DMS153 treated with DMSO at 0.1 percent for 48 hours (cell line): ENCODE data around the gene RASAL1.

Experiments used
- DNase-seq: peaks from one replicate; lab custom pipeline; 2025; ENCODE audit not compliant: unreplicated experiment; lab: John Stamatoyannopoulos, UW

RASAL1 gene

DNA sequence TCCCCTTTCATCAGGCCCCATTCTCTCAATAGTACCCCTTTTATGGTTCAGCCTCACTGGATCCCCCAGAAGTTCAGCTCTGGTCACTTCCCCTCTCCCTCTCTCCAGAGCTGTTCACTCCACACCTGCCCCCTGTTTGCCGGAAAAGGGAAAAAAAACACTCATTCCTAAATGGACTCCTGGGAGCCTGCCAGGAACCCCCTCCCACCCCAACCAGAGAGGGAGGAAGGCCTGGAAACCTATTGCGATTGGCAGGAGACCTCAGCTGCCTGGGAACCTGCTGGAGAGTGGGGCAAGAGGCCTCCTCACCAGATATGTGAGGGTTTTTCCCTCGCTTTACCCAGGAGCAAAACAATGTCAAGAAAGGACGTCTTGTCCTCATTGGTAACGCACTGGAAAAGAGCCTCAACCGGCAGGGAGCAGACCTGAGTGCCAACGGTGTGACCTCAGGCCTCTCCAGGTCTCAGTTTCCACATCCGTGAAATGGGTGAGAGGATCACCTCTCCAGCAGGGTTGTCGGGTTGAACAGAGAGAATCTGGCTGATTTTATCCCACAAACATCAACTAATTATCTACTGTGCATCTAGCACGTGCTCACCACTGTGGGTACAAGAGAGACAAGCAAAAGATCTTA, 74.4 kb downstream of the RASAL1 start:
- no peak for DNase-seq

DNA sequence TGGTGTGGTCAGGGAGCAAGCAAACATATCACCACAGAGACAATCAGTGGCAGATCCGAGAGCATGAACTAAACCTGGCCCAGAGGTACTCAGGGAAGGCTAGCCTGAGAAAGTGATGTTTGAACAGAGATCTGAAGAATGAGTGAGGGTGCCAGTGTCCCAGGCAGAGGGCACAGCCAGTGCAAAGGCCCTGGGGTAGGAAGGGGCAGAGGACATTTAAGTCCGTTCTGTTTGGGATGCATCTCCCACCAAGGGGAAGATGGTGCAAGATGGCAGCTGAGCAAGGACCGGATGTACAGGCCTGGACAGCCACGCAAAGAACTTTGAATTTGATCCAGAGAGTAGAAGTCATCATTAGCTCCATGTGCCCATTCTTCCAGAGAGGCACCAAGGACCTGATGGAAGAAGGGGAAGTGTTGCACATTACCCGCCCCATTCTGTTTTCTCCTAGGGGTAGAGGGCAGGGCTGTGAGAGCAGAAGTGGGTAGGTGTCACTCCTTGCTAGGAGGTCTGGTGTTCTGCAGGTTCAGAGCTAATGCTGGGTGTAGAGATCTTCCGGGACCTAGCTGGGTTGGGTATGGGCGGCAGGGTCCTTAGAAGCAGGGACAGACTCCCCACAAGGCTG, 75.1 kb downstream of the RASAL1 start:
- DNase-seq, result no peak

DNA sequence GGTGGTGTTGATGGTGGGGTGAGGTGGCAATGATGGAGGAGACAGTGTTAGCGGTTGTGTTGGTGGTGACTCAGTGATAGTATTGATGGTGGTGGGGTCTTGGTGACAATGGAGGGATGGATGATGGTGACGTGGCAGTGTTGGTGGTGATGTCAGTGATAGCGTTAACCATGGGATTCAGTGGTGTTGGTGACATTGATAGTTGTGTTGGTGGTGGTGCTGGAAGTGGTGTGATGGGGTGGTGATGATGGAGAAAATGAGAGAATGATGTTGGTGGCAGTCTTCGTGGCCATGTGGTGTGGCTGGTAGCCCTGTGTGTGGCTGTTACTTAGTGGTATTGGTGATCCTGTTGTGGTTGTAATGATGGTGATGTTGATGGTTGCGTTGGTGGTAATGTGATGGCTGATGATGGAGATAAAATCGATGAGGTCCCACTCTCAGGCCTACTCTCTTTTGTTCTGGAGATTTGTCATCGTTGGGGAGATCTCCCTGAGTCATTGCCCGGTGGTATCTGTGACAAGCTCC, 76.4 kb downstream of the RASAL1 start:
- DNase-seq, result no peak

DNA sequence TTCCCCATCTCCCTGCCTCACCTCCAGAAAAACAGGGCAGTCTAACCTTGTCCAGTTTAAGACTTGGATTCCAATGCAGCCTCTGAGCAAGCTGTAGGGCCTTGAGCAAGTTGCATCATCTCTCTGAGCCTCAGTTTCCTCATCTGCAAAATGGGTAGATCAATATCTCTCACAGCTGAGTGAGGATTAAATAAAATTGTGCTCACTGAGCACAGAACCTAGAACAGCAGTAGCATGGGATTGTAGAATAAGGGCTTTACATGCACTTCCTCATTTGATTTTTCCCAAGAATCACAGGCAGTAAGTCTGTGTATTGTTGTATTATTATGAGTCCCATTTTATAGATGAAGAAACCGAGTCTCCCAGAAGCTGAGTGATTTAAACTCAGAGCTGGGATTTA, 77.0 kb downstream of the RASAL1 start:
- DNase-seq, result no peak

DNA sequence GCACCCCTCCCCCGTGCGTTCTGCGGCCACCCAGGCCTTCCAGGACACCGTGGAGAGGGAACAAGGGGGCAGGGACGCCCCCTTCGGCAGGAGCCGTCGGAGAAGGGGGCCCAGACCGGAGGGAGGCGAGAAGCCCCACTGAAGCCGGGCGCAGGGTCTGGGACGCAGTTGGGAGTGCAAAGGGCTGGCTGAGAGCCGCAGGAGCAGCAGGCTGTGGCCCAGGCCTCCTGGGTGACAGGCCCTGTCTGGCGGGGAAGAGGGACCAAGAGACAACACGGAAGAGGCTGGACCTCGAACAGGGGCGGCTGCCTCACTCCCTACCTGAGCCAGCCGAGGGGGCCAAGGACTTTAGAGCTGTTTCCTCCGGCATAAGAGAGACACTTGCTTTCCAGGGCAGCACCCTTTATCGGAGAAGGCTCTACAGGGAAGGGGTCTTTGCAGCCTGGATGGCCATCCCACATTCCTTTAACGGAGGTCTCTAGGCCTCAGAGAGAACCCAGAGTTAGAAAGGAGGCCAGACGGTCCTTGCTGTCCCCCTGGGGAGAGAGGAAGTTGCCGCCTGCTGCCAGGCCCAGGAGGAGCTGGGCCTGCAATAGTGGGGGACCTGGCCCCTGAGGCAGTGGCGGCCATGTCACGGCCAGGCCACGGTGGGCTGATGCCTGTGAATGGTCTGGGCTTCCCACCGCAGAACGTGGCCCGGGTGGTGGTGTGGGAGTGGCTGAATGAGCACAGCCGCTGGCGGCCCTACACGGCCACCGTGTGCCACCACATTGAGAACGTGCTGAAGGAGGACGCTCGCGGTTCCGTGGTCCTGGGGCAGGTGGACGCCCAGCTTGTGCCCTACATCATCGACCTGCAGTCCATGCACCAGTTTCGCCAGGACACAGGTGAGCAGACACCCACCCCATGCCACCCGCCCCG, 77.7 kb downstream of the RASAL1 start:
- no peak for DNase-seq

DNA sequence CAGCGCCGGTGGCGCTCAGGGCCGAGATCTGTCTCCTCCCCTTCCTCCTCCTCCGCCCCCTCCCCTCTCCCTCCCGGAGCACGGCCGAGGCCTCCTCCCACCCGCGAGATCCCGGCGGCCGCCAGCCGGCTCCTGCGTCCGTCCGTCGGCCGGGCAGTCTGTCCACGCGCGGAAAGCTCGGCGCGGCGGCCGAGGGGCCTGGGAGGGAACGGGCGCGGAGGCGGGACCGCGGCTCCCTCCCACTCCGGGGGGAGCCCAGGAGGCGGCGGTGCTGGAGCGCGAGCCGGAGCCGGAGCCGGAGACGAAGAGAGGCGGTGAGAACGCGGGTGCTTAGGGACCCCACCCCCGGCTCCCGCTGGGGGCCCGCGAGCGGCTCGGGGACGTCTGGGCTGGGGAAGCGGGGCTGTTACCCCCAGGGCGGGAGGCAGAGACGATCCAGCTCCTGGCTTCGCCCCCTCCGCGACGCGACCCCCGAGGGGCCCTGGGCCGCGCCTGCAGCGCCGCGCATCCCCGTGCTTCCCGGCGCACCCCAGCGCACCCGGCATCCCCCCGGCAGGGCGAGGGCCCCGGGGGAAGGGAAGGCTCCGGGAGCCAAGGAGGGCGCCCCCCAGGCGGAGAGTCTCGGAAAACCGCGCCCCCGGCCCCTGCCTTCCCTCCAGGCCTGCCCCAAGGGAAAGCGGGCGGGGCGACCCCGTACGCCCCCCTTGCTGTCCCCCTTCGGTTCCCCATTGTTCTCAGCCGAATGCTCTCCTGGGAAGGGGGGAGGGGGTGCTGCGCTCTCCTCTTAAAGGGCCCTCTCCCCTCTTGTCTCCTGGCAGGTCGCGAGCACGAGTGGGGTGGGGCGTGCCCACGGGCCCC, 78.7 kb downstream of the RASAL1 start, which contains the start of gene DTX1:
DTX1 (plus strand) TSS at position 100 of the 858 bp plus-strand sequence. CDS start 1,463 bp downstream, outside the sequence.
- DNase-seq, result no peak

DNA sequence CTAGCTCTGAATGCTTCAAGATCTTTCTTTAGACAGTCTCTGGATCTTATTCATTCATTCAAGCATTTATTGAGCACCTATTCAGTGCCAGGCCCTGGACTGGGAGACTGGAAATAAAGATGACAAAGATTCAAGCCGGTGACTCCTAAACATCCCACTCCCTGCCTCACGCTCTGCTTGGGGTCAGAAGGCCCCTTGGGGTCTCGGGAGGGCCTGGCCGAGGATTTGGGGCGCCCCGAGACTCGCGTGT, 79.3 kb downstream of the RASAL1 start:
- no peak for DNase-seq

DNA sequence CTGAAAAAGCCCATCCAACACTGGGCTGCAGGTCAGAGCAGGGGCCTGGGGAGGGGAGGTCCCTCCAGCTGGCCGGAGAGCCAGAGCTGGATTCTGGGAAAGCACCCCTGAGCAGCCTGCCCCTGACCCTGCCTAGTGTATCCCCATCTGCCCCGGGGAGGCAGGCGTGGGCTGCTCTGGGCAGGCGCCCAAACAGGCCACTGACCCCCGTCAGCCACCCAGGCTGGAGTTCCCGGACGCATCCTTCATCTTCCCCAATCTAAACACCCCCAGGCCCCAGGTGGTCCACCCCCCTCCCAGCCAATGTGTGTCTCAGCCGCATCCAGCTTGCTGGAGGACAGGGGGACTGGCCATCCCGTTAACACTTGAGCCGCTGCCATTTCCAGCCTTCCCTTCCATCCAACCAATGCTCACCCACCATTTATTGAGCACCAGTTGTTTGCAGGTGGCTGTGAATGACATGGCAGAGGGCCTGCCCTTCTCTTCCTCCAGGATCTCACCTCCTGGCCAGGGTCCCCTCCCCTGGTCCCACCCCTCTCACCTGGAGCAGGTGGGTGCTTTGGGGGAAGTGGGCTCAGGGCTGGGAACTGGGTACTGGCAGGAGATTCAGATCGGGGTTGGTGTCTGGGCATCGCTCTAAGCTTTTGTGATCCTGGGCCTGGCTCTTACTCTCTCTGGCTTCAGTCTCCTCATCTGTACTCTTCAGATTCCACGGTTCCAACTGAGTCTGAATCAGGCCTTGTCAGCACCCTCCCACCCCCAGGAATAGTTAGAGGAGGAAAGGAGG, 79.8 kb downstream of the RASAL1 start:
- no peak for DNase-seq

DNA sequence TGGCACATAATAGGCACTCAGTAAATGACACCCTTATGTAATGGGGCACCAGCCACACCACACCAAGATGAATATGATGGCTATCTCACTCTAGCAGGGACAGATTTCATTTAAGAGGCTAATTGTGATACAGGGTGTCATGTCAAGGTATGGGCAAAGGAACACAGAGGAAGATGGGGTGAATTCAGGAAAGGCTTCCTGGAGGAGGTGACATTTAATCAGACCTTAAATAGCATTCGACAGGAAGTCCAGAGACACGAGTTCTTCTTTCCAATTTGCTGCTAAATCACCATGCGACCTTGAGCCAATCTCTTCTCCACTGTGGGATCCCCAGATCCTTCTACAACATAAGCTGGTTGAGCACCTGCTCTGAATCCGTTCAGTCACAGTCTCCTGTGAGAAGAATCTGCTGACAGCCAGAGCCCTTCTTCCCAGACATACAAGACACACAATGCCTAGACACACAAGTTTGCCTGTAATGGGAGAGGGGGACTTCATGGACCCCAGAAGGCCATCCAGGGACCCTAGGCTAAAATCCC, 80.5 kb downstream of the RASAL1 start:
- DNase-seq, result no peak

DNA sequence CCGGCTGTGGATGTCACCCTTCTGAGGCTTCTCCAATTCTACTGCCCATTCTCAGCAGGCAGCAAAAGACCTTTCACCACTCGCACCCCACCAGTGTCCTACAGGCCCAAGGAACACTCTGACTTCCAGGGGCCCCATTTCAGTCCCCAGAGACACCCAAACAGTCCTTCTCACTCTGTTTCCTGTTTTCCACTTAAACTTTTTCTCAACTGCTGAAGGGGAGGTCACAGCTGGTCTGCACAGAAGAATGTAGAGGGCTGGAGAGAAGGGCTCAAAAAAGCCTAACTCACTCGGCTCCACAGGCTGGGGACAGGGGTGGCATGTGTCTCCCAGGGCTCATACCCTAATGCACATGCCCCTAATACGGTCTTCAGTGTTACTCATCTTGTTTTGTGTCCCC, 83.2 kb downstream of the RASAL1 start:
- DNase-seq, result no peak

DNA sequence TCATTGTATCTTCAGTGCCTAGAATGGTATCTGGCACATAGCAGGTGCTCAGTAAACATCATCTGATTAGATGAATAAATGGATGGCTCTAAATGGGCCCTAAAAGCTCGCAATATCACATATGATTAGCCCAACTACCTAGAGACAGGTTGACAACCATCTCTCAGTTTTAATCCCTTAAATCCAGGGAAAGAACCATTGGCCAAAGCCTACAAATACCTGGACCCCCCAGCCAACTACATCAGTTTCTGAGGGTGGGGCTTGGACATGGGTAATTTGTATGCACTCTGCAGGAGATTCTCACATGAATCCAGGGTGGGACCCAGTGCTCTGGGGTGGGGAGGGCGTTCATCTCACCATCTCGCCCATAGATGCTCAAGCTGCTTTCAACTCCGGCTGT, 83.8 kb downstream of the RASAL1 start:
- no peak for DNase-seq

DNA sequence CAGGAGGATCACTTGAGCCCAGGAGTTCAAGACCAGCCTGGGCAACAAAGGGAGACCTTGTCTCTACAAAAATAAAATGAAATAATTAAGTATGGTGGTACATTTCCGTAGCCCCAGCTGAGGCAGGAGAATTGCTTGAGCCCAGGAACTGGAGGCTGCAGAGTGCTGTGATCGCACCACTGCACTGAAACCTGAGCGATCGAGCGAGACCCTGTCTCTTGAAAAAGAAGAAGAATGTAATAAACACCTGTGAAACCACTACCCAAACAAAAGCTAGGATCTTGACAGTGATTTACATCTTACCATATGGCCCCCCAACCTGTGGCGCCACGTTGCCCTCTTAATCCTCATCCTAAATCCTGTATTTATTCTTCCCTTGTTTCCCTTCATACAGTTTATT, 84.8 kb downstream of the RASAL1 start:
- no peak for DNase-seq

DNA sequence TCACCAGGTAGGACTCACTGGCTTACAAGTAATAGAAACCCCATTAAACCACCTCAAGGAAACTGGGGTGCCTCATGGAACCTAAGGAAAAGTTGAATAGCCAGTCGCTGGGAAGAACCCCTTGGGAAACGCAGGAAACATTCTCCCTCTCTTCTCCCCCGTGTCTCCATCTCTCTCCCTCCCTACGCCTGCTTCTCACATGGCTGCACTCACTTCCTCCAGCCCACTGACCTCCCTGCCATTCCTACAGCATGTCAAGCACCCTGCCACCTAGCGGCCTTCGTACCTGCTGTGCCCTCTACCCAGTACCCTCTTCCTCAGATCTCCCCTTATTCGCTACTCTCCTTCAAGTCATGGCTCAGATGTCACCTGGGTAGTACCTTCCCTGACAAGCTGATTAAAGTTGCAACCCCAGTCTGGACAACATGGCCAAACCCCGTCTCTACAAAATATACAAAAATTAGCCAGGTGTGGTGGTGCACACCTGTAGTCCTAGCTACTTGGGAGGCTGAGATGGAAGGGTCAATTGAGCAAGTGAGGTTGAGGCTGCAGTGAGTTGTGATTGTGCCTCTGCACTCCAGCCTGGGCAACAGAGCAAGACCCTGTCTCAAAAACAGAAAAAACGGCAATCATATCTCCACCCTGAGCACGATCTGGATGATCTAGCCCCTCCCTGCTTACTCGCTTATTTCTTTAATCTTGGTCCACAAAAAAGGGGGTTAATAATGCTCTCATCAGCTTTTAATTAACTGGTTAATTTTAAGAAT, 85.4 kb downstream of the RASAL1 start:
- DNase-seq, result no peak
